Measurements from ENCODE around the gene FAF2.
"Not testable (repeated sequence)": the region's sequence is repeated elsewhere in the genome, so short reads cannot be mapped to it uniquely, and the experiment has no call there.

Gene FAF2

GRCh38 chr5:176474476-176474875 is 26.3 kb downstream of the FAF2 start:
- H3K4me3 ChIP-seq (replicated peaks; ENCODE audit: insufficient read depth, low read length): no peak overlapping the region
- H3K27me3 ChIP-seq (ENCODE audit: insufficient read depth, poor library complexity, severe bottlenecking): no peaks in the 10 kb centered on the region
- DNase-seq (ENCODE audit: low read depth in 1 of 2, low spot score in 1 of 2): no peak
- TF ChIP-seq POLR2AphosphoS5 (IDR thresholded peaks at IDR 0.05; ENCODE audit: low read depth) (no peak), GABPA (IDR thresholded peaks at IDR 0.05; ENCODE audit: low read depth) (no peak), CTCF (IDR thresholded peaks at IDR 0.05; ENCODE audit: insufficient read depth, low read length) (no peak), SPI1 (IDR thresholded peaks at IDR 0.05; ENCODE audit: borderline replicate concordance, low read depth) (no peak), REST (IDR thresholded peaks at IDR 0.05; ENCODE audit: insufficient replicate concordance, low read depth) (no peak)
- no peak overlapping the region for H3K27ac ChIP-seq (replicated peaks)

GRCh38 chr5:176481711-176482110 is 33.5 kb downstream of the FAF2 start:
- TF ChIP-seq GABPA (IDR thresholded peaks at IDR 0.05; ENCODE audit: low read depth) (no peak), SPI1 (IDR thresholded peaks at IDR 0.05; ENCODE audit: borderline replicate concordance, low read depth) (no peak)
- H3K27ac ChIP-seq (replicated peaks): no peak overlapping the region
- H3K27me3 ChIP-seq (ENCODE audit: insufficient read depth, poor library complexity, severe bottlenecking): no peaks in the 10 kb centered on the region
- no peak for DNase-seq (ENCODE audit: low read depth in 1 of 2, low spot score in 1 of 2)
- H3K4me3 ChIP-seq (replicated peaks; ENCODE audit: insufficient read depth, low read length): no peak overlapping the region

GRCh38 chr5:176485176-176485575 is 37.0 kb downstream of the FAF2 start:
- H3K27ac ChIP-seq (replicated peaks): no peak overlapping the region
- no peak for TF ChIP-seq GABPA (IDR thresholded peaks at IDR 0.05; ENCODE audit: low read depth)
- no peak for TF ChIP-seq REST (IDR thresholded peaks at IDR 0.05; ENCODE audit: insufficient replicate concordance, low read depth)
- no peak for TF ChIP-seq POLR2AphosphoS5 (IDR thresholded peaks at IDR 0.05; ENCODE audit: low read depth)
- TF ChIP-seq SPI1 (IDR thresholded peaks at IDR 0.05; ENCODE audit: borderline replicate concordance, low read depth): no peak
- TF ChIP-seq CTCF (IDR thresholded peaks at IDR 0.05; ENCODE audit: insufficient read depth, low read length): no peak
- no peak overlapping the region for H3K4me3 ChIP-seq (replicated peaks; ENCODE audit: insufficient read depth, low read length)
- DNase-seq (ENCODE audit: low read depth in 1 of 2, low spot score in 1 of 2): no peak
- no peaks in the 10 kb centered on the region for H3K27me3 ChIP-seq (ENCODE audit: insufficient read depth, poor library complexity, severe bottlenecking)

GRCh38 chr5:176486189-176486757 is 38.1 kb downstream of the FAF2 start:
- no peaks in the 10 kb centered on the region for H3K27me3 ChIP-seq (ENCODE audit: insufficient read depth, poor library complexity, severe bottlenecking)
- H3K27ac ChIP-seq (replicated peaks): no peak overlapping the region
- TF ChIP-seq SPI1 (IDR thresholded peaks at IDR 0.05; ENCODE audit: borderline replicate concordance, low read depth): no peak
- TF ChIP-seq POLR2AphosphoS5 (IDR thresholded peaks at IDR 0.05; ENCODE audit: low read depth): no peak
- TF ChIP-seq GABPA (IDR thresholded peaks at IDR 0.05; ENCODE audit: low read depth): no peak
- TF ChIP-seq CTCF (IDR thresholded peaks at IDR 0.05; ENCODE audit: insufficient read depth, low read length): no peak
- no peak for TF ChIP-seq REST (IDR thresholded peaks at IDR 0.05; ENCODE audit: insufficient replicate concordance, low read depth)
- no peak overlapping the region for H3K4me3 ChIP-seq (replicated peaks; ENCODE audit: insufficient read depth, low read length)
- DNase-seq (ENCODE audit: low read depth in 1 of 2, low spot score in 1 of 2): no peak

- not testable (repeated sequence) for H3K27me3 ChIP-seq (ENCODE audit: insufficient read depth, poor library complexity, severe bottlenecking); DNase-seq (ENCODE audit: low read depth in 1 of 2, low spot score in 1 of 2); H3K27ac ChIP-seq (replicated peaks); H3K4me3 ChIP-seq (replicated peaks; ENCODE audit: insufficient read depth, low read length)
These were observed 39.0 kb downstream of the FAF2 start for GRCh38 chr5:176487160-176487559.

Measured in HL-60 (cell line).